ENCODE data around the gene ITPK1.

ITPK1 gene

GRCh38 chr14:92944976-92945375 is 170.7 kb downstream of the ITPK1 start:
- in situ Hi-C loops (cut with MboI; ENCODE audit: low sequenced_read_pairs), result no loop called here

GRCh38 chr14:92943855-92944570 is 171.7 kb downstream of the ITPK1 start:
- in situ Hi-C loops (cut with MboI; ENCODE audit: low sequenced_read_pairs), result no loop called here

- in situ Hi-C loops (cut with MboI; ENCODE audit: low sequenced_read_pairs), result no loop called here
These were observed 172.6 kb downstream of the ITPK1 start for GRCh38 chr14:92942976-92943710.

- in situ Hi-C loops (cut with MboI; ENCODE audit: low sequenced_read_pairs), result no loop called here
These were observed 173.1 kb downstream of the ITPK1 start for GRCh38 chr14:92942576-92942975.

- in situ Hi-C loops (cut with MboI; ENCODE audit: low sequenced_read_pairs), result no loop called here
These were observed 173.6 kb downstream of the ITPK1 start for GRCh38 chr14:92942136-92942535.

- in situ Hi-C loops (cut with MboI; ENCODE audit: low sequenced_read_pairs), result no loop called here
These were observed 174.2 kb downstream of the ITPK1 start for GRCh38 chr14:92941531-92941930.

GRCh38 chr14:92940543-92940942 is 175.2 kb downstream of the ITPK1 start:
- in situ Hi-C loops (cut with MboI; ENCODE audit: low sequenced_read_pairs), result no loop called here

- in situ Hi-C loops (cut with MboI; ENCODE audit: low sequenced_read_pairs), result no loop called here
These were observed 176.0 kb downstream of the ITPK1 start for GRCh38 chr14:92939699-92940098.

- in situ Hi-C loops (cut with MboI; ENCODE audit: low sequenced_read_pairs), result no loop called here
These were observed 176.6 kb downstream of the ITPK1 start for GRCh38 chr14:92938890-92939671.

- in situ Hi-C loops (cut with MboI; ENCODE audit: low sequenced_read_pairs), result no loop called here
These were observed 177.4 kb downstream of the ITPK1 start for GRCh38 chr14:92938235-92938875.

GRCh38 chr14:92937051-92937937 is 178.4 kb downstream of the ITPK1 start:
- in situ Hi-C loops (cut with MboI; ENCODE audit: low sequenced_read_pairs), result no loop called here

GRCh38 chr14:92936085-92936484 is 179.6 kb downstream of the ITPK1 start:
- in situ Hi-C loops (cut with MboI; ENCODE audit: low sequenced_read_pairs), result no loop called here

GRCh38 chr14:92935446-92935845 is 180.3 kb downstream of the ITPK1 start:
- in situ Hi-C loops (cut with MboI; ENCODE audit: low sequenced_read_pairs), result no loop called here

- in situ Hi-C loops (cut with MboI; ENCODE audit: low sequenced_read_pairs), result no loop called here
These were observed 181.3 kb downstream of the ITPK1 start for GRCh38 chr14:92934196-92935085.

GRCh38 chr14:92933481-92933880 is 182.2 kb downstream of the ITPK1 start:
- in situ Hi-C loops (cut with MboI; ENCODE audit: low sequenced_read_pairs), result no loop called here

- in situ Hi-C loops (cut with MboI; ENCODE audit: low sequenced_read_pairs), result no loop called here
These were observed 183.0 kb downstream of the ITPK1 start for GRCh38 chr14:92932448-92933395.

GRCh38 chr14:92931681-92932447 is 183.9 kb downstream of the ITPK1 start:
- in situ Hi-C loops (cut with MboI; ENCODE audit: low sequenced_read_pairs), result no loop called here

Measured in HL-60/S4 treated with phorbol 12-myristate 13-acetate at 8.2 ng/mL for 4 days and 3 days (cell line).